GM12878 (cell line): ENCODE results near the gene PMEL. TPM values are rescaled to one million over a fixed set of nuclear protein-coding genes. Genes with fewer than 3 reads are reported as not detected.

Experiments
- ATAC-seq: fragments of 200-7000 bp; cut with Tn5 transposase; 3 replicates; pipeline ENCODE4 v1.9.1; 2020; ENCODE audit warnings: mild to moderate bottlenecking, moderate library complexity
- BruUV-seq: library from RNA; stranded (reverse); fragments of 400-500 nt; replicated peaks from 2 replicates; lab custom pipeline; 2021; lab: Mats Ljungman, UMichigan
- CTCF ChIA-PET: fragments of 300-600 bp; sonication (Branson Sonifier 250); formaldehyde crosslinking; extraction: SDS; loops from one replicate; lab custom pipeline; 2021; ENCODE audit warnings: inconsistent platforms; lab: Yijun Ruan, JAX
- POLR2A ChIA-PET: fragments of 350-600 bp; formaldehyde crosslinking; extraction: SDS; loops from one replicate; lab custom pipeline; 2021; ENCODE audit warnings: inconsistent platforms; lab: Charles Lee
- RAD21 ChIA-PET: fragments of 300-600 bp; sonication (Branson Sonifier 250); formaldehyde crosslinking; loops from one replicate; lab custom pipeline; 2023; ENCODE audit warnings: antibody characterized with exemption; ENCODE audit not compliant: unreplicated experiment; lab: Charles Lee
- SMC1A ChIA-PET: fragments of 300-600 bp; sonication (Branson Sonifier 250); formaldehyde crosslinking; loops from one replicate; lab custom pipeline; 2023; ENCODE audit not compliant: unreplicated experiment, uncharacterized antibody; lab: Charles Lee
- DNase-seq: peaks from one replicate; pipeline ENCODE4 v3.0.0-alpha.2; 2011; ENCODE audit warnings: low read depth, low spot score
- FAIRE-seq: peaks from 3 replicates; lab custom pipeline; 2011; peaks lifted over from hg19 to GRCh38; lab: Jason Lieb, UNC
- H2AFZ ChIP-seq: 2 replicates; pipeline ENCODE4 v1.6.0; 2011; ENCODE audit warnings: low read depth, low read length, control low read depth; ENCODE audit not compliant: control insufficient read depth
- H3K27ac ChIP-seq: 2 replicates; pipeline ENCODE4 v1.5.1; 2011; ENCODE audit warnings: control low read depth; ENCODE audit not compliant: control insufficient read depth, insufficient read depth
- H3K27me3 ChIP-seq, 2 experiments: replicated peaks in 1 of 2; 2 replicates each; pipeline versions ENCODE4 v1.6.0 to v1.6.1; 2011; ENCODE audit warnings: low read length in 1 of 2; ENCODE audit not compliant: control insufficient read depth in 2 of 2, insufficient read depth in 2 of 2
- H3K36me3 ChIP-seq, 2 experiments: 2 replicates each; pipeline ENCODE4 v1.5.1; 2011; ENCODE audit warnings: low read length in 1 of 2; ENCODE audit not compliant: control insufficient read depth in 2 of 2, insufficient read depth in 2 of 2
- H3K4me1 ChIP-seq: 2 replicates; pipeline ENCODE4 v1.6.1; 2011; ENCODE audit warnings: mild to moderate bottlenecking, low read length, moderate library complexity, mixed read lengths; ENCODE audit not compliant: control insufficient read depth, insufficient read depth
- H3K4me2 ChIP-seq: 2 replicates; pipeline ENCODE4 v1.6.0; 2011; ENCODE audit warnings: control low read depth; ENCODE audit not compliant: control insufficient read depth, insufficient read depth
- H3K4me3 ChIP-seq: fragments of 200-600 bp; sonication (generic); 2 replicates; pipeline ENCODE4 v1.5.1; 2016
- H3K79me2 ChIP-seq: 2 replicates; pipeline ENCODE4 v1.6.0; 2011; ENCODE audit warnings: low read length; ENCODE audit not compliant: control insufficient read depth, insufficient read depth
- H3K9ac ChIP-seq: 2 replicates; pipeline ENCODE4 v1.8.0; 2011; ENCODE audit warnings: low read length, control low read depth, mixed read lengths; ENCODE audit not compliant: control insufficient read depth, insufficient read depth
- H3K9me3 ChIP-seq: replicated peaks from 3 replicates; pipeline ENCODE4 v1.5.1; 2011; ENCODE audit warnings: mild to moderate bottlenecking, low read length; ENCODE audit not compliant: control insufficient read depth, insufficient read depth
- H4K20me1 ChIP-seq: 2 replicates; pipeline ENCODE4 v1.6.0; 2011; ENCODE audit not compliant: control insufficient read depth, insufficient read depth
- BHLHE40 ChIP-seq, 2 experiments: fragments of 450-650 bp in 1 of 2; IDR thresholded peaks; 2 replicates each; pipeline ENCODE4 v1.6.1; 2011 to 2017; ENCODE audit warnings: low read depth in 2 of 2, borderline replicate concordance in 1 of 2, improper control_type of control experiment in 1 of 2, low read length in 1 of 2, mild to moderate bottlenecking in 1 of 2
- FOXM1 ChIP-seq: IDR thresholded peaks from 2 replicates; pipeline ENCODE4 v1.6.1; 2012; ENCODE audit warnings: low read depth, mild to moderate bottlenecking, inconsistent platforms, low read length, moderate library complexity
- NR2C2 ChIP-seq: IDR thresholded peaks from 2 replicates; pipeline ENCODE4 v1.6.1; 2011; ENCODE audit warnings: borderline replicate concordance, low read depth; ENCODE audit not compliant: control insufficient read depth, insufficient read length
- PAX5 ChIP-seq: IDR thresholded peaks from 2 replicates; pipeline ENCODE4 v1.6.1; 2011; ENCODE audit warnings: low read depth, low read length, borderline replicate concordance
- PML ChIP-seq: IDR thresholded peaks from 2 replicates; pipeline ENCODE4 v1.6.1; 2012; ENCODE audit warnings: low read length, inconsistent platforms
- POLR2A ChIP-seq: IDR thresholded peaks from 2 replicates; pipeline ENCODE4 v1.6.1; 2011; ENCODE audit warnings: low read depth, mild to moderate bottlenecking, low read length
- SIN3A ChIP-seq: IDR thresholded peaks from 2 replicates; pipeline ENCODE4 v1.6.1; 2012; ENCODE audit warnings: low read depth, low read length, improper control_type of control experiment
- SP1 ChIP-seq: IDR thresholded peaks from one replicate; pipeline ENCODE4 v1.6.1; 2011; ENCODE audit warnings: low read depth, low read length
- STAT3 ChIP-seq: IDR thresholded peaks from 2 replicates; pipeline ENCODE4 v1.6.1; 2011; ENCODE audit warnings: low read depth, low read length, improper control_type of control experiment
- ZZZ3 ChIP-seq: IDR thresholded peaks from 2 replicates; pipeline ENCODE4 v1.6.1; 2011; ENCODE audit warnings: low read depth; ENCODE audit not compliant: control insufficient read depth, insufficient read length
- WGBS: methylation state at CpG from one replicate; pipeline ENCODE4 v1.1.6; 2016; ENCODE audit warnings: low lambda C conversion rate; ENCODE audit not compliant: insufficient replicate concordance, insufficient coverage; ENCODE audit errors: missing lambda C conversion rate; 5-methylcytosine and 5-hydroxymethylcytosine counted together
- in situ Hi-C: fragments of 300-500 bp; cut with MboI; formaldehyde crosslinking; loops from 9 replicates; pipeline ENCODE4 v1.14.3; 2018; ENCODE audit warnings: mixed read lengths
- intact Hi-C: fragments of 100-400 bp; cut with micrococcal nuclease; formaldehyde crosslinking; loops from one replicate; pipeline ENCODE4 v1.14.2; 2022; ENCODE audit not compliant: unreplicated experiment
- polyA plus RNA-seq, 11 experiments: library from polyadenylated mRNA; depleted of rRNA in 4 of 11; unstranded in 6 of 11; stranded (reverse) in 5 of 11; fragments of >200 nt; fragmentation: Nextera tagmentation in 4 of 11; fragmentation: Illumina TruSeq in 1 of 11; extraction: Ambion mirVana in 4 of 11; extraction: Trizol in 1 of 11; gene quantifications; 1 replicate in 1 of 11; 2 replicates in 10 of 11; pipeline versions ENCODE4 v1.2.1 to v1.2.3, GENCODE V29; 2011 to 2016; ENCODE audit warnings: inconsistent platforms in 2 of 11, missing spikeins in 2 of 11, low read depth in 1 of 11
- total RNA-seq, 4 experiments: library from RNA; depleted of rRNA in 3 of 4; stranded (reverse); fragments of >200 nt in 3 of 4; fragmentation: Illumina TruSeq in 1 of 4; extraction: Trizol in 1 of 4; gene quantifications; 2 replicates each; pipeline versions ENCODE4 v1.2.1 to v1.2.3, GENCODE V29; 2013 to 2021
- TF ChIP-seq, protein P1 (sequence below): IDR thresholded peaks from 2 replicates; pipeline ENCODE4 v1.6.1; 2011; ENCODE audit warnings: mild to moderate bottlenecking, low read depth, low read length, moderate library complexity; ENCODE audit not compliant: insufficient replicate concordance
- TF ChIP-seq, protein P2 (sequence below): fragments of 450-650 bp; IDR thresholded peaks from 2 replicates; pipeline ENCODE4 v1.6.1; 2018; ENCODE audit warnings: borderline replicate concordance, mild to moderate bottlenecking; ENCODE audit not compliant: partially characterized antibody
- TF ChIP-seq, protein P3 (sequence below): fragments of 450-650 bp; IDR thresholded peaks from 2 replicates; pipeline ENCODE4 v1.6.1; 2017; ENCODE audit warnings: antibody characterized with exemption, mild to moderate bottlenecking, moderate library complexity
- TF ChIP-seq, protein P4 (sequence below): fragments of 450-650 bp; IDR thresholded peaks from 2 replicates; pipeline ENCODE4 v1.6.1; 2016; ENCODE audit warnings: mild to moderate bottlenecking

The PMEL gene
- total and polyA plus RNA-seq, 10 of the 15 experiments (the other 5 are each of a cell fraction or from before 2014, with no cell fraction given): 0.32 to 1.6 (median 0.56) TPM

DNA sequence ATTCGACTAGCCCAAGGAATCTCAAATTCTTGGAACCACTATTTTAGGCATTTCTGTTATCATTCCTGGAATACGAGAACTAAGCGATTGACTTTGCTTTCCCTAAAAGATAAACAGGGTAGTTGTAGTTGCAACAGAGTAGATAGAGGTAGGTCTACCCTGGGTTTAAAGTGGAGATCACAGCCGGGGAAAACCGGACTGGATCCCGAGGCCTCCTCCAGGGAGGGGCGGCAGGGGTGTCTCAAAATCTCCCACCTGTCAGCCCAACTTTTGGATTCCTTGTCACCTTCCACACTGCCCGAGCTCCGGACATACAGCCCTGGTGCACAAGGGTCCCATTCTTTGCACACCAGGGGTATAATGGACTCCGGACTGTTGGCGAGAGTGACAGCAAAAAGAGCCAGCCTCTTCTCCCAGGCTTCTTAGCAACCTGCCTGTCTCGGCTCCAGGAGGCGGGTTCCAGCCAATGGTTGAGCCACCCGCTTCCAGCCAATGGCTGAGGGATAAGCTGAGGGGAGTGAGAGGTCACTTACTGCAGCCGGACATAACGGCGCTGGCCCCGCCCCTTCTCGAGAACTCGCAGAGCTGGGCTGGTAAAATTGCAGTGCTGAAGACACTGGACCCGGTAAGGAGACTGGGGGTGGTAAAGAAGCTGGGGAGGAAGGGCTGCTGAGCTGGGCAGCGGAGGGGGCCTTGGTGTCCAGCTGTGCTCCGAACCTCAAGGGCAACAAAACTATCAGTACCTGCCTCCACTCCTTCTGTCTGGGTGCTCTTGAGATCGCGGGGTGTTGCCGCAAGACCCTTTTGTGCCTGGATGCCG, 31.1 kb upstream of the PMEL start, which contains the start of gene SUOX:
Gene SUOX, plus strand, starts transcription at position 562 of the 820 bp plus-strand sequence. CDS start 4,946 bp downstream, outside the sequence.
- DNase-seq (peak; percentile 83), ATAC-seq (peak; percentile 100), FAIRE-seq (peak; percentile 99)
- POLR2A ChIA-PET: interaction anchor here (0.5 to 2.6 kb wide), 20 partner anchors 10 to 263 kb away, joined by 3 to 46 read pairs (median 5); partner anchors contain the start of genes PYM1, RAB5B and ZC3H10
- in situ Hi-C loops: no loop called here
- intact Hi-C loops: loop anchor here (1.0 to 5.0 kb wide), 3 partner anchors 32 to 120 kb away; partner anchors contain the start of genes RPL41, RPS26 and ZC3H10
- no TSS peak for BruUV-seq
- SMC1A ChIA-PET: interaction anchor here (0.7 to 4.2 kb wide), 19 partner anchors 11 to 267 kb away, joined by 3 to 52 read pairs (median 6); partner anchors contain the start of genes DNAJC14, PYM1 and RAB5B
- Histone ChIP-seq H3K4me2 (peak within 1 kb of the TSS; percentile 88), H4K20me1 (no peaks in the 10 kb centered on the region), H3K4me1 (peaks cover 3% of the 10 kb centered on the region; the same call in 1 of the 2 replicates), H3K79me2 (no peaks in the 10 kb centered on the region), H3K27me3 (no peaks in the 10 kb centered on the region), H3K9me3 (no peaks in the 10 kb centered on the region), H3K4me3 (peak within 1 kb of the TSS; percentile 74), H2AFZ (peak within 1 kb of the TSS; percentile 80), H3K27ac (peak within 1 kb of the TSS; percentile 33; the same call in 1 of the 2 replicates), H3K9ac (peak within 1 kb of the TSS; percentile 72), H3K36me3 (peaks cover 3 to 11% of the 10 kb centered on the region in 2 experiments)
- RAD21 ChIA-PET: interaction anchor here (0.6 to 4.8 kb wide), 25 partner anchors 10 to 282 kb away, joined by 3 to 44 read pairs (median 9); partner anchors contain the start of genes PA2G4, PYM1, RAB5B and RPL41
- CTCF ChIA-PET: interaction anchor here (0.5 to 6.0 kb wide), 53 partner anchors 9 to 351 kb away, joined by 3 to 107 read pairs (median 5); partner anchors contain the start of genes DGKA, GDF11, ORMDL2 and PA2G4
- 6% methylated on average over 27 of the region's 27 CpGs for WGBS
- TF ChIP-seq, protein P1, sequence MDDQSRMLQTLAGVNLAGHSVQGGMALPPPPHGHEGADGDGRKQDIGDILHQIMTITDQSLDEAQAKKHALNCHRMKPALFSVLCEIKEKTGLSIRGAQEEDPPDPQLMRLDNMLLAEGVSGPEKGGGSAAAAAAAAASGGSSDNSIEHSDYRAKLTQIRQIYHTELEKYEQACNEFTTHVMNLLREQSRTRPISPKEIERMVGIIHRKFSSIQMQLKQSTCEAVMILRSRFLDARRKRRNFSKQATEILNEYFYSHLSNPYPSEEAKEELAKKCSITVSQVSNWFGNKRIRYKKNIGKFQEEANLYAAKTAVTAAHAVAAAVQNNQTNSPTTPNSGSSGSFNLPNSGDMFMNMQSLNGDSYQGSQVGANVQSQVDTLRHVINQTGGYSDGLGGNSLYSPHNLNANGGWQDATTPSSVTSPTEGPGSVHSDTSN: peak; percentile 94
- TF ChIP-seq FOXM1: no peak
- no peak for TF ChIP-seq STAT3
- TF ChIP-seq BHLHE40 (IDR thresholded peaks at IDR 0.05; ENCODE audit: borderline replicate concordance in 1 of 2, low read depth in 2 of 2, low read length in 1 of 2): no peak
- no peak for TF ChIP-seq NR2C2
- no peak; the same call in 1 of the 2 replicates for TF ChIP-seq PML
- 0 out of 2 replicates have a peak, but pooled peaks have one; percentile 34 for TF ChIP-seq SIN3A
- TF ChIP-seq, protein P2, sequence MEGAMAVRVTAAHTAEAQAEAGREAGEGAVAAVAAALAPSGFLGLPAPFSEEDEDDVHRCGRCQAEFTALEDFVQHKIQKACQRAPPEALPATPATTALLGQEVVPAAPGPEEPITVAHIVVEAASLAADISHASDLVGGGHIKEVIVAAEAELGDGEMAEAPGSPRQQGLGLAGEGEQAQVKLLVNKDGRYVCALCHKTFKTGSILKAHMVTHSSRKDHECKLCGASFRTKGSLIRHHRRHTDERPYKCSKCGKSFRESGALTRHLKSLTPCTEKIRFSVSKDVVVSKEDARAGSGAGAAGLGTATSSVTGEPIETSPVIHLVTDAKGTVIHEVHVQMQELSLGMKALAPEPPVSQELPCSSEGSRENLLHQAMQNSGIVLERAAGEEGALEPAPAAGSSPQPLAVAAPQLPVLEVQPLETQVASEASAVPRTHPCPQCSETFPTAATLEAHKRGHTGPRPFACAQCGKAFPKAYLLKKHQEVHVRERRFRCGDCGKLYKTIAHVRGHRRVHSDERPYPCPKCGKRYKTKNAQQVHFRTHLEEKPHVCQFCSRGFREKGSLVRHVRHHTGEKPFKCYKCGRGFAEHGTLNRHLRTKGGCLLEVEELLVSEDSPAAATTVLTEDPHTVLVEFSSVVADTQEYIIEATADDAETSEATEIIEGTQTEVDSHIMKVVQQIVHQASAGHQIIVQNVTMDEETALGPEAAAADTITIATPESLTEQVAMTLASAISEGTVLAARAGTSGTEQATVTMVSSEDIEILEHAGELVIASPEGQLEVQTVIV: no peak
- TF ChIP-seq SP1: peak; percentile 86
- TF ChIP-seq, protein P3, sequence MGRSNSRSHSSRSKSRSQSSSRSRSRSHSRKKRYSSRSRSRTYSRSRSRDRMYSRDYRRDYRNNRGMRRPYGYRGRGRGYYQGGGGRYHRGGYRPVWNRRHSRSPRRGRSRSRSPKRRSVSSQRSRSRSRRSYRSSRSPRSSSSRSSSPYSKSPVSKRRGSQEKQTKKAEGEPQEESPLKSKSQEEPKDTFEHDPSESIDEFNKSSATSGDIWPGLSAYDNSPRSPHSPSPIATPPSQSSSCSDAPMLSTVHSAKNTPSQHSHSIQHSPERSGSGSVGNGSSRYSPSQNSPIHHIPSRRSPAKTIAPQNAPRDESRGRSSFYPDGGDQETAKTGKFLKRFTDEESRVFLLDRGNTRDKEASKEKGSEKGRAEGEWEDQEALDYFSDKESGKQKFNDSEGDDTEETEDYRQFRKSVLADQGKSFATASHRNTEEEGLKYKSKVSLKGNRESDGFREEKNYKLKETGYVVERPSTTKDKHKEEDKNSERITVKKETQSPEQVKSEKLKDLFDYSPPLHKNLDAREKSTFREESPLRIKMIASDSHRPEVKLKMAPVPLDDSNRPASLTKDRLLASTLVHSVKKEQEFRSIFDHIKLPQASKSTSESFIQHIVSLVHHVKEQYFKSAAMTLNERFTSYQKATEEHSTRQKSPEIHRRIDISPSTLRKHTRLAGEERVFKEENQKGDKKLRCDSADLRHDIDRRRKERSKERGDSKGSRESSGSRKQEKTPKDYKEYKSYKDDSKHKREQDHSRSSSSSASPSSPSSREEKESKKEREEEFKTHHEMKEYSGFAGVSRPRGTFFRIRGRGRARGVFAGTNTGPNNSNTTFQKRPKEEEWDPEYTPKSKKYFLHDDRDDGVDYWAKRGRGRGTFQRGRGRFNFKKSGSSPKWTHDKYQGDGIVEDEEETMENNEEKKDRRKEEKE: no peak
- no peak for TF ChIP-seq PAX5
- peak; percentile 72 for TF ChIP-seq POLR2A
- no peak for TF ChIP-seq ZZZ3
- TF ChIP-seq, protein P4, sequence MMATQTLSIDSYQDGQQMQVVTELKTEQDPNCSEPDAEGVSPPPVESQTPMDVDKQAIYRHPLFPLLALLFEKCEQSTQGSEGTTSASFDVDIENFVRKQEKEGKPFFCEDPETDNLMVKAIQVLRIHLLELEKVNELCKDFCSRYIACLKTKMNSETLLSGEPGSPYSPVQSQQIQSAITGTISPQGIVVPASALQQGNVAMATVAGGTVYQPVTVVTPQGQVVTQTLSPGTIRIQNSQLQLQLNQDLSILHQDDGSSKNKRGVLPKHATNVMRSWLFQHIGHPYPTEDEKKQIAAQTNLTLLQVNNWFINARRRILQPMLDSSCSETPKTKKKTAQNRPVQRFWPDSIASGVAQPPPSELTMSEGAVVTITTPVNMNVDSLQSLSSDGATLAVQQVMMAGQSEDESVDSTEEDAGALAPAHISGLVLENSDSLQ: peak; percentile 98
